ENCODE measurements around the gene CLMN. TPM values are rescaled to one million over a fixed set of nuclear protein-coding genes. Genes with fewer than 3 reads are reported as not detected.

The CLMN gene
- total RNA-seq, 1 experiment from 2014 or later: 33.4 TPM

- no TSS peak for BruUV-seq (replicated peaks)
- H4K20me1 ChIP-seq (ENCODE audit: insufficient read depth): no peaks in the 10 kb centered on the region
Observed at GRCh38 chr14:95225251-95225887, 94.3 kb downstream of the CLMN start.

GRCh38 chr14:95222870-95223398, 96.8 kb downstream of the CLMN start:
- Histone ChIP-seq H3K27ac (ENCODE audit: low read depth, low read length) (no peak overlapping the region), H3K36me3 (ENCODE audit: control insufficient read depth in 1 of 2, insufficient read depth in 2 of 2, low read length in 2 of 2) (no peaks in the 10 kb centered on the region), H4K20me1 (ENCODE audit: insufficient read depth) (no peaks in the 10 kb centered on the region), H3K9me2 (ENCODE audit: insufficient read depth) (no peaks in the 10 kb centered on the region), H3K9ac (ENCODE audit: low read length) (no peak overlapping the region), H3K4me2 (ENCODE audit: low read length) (no peak overlapping the region), H3K4me1 (ENCODE audit: control insufficient read depth in 1 of 2, insufficient read depth in 2 of 2, low read length in 2 of 2) (no peaks in the 10 kb centered on the region; a peak in 1 of 4 replicates), H3K9me3 (ENCODE audit: control insufficient read depth in 1 of 2, insufficient read depth in 1 of 2, low read depth in 1 of 2, low read length in 2 of 2) (no peaks in the 10 kb centered on the region), H2AFZ (ENCODE audit: low read depth, low read length, poor library complexity, severe bottlenecking) (no peak overlapping the region), H3K79me2 (ENCODE audit: insufficient read depth, low read length) (no peaks in the 10 kb centered on the region), H3K27me3 (ENCODE audit: insufficient read depth, low read length) (no peaks in the 10 kb centered on the region), H3K4me3 (replicated peaks in 1 of 2; ENCODE audit: low read depth in 1 of 2, low read length in 2 of 2) (no peak overlapping the region)
- ATAC-seq (no peak), DNase-seq (ENCODE audit: low read depth, low spot score) (no peak)
- intact Hi-C loops (cut with micrococcal nuclease): no loop called here
- POLR2A ChIA-PET: no interaction called here
- RAD21 ChIA-PET (ENCODE audit: low non-redundant PET in 1 of 2, low total read pairs in 2 of 2, uncharacterized antibody in 2 of 2, unreplicated experiment in 2 of 2): no interaction called here
- CTCF ChIA-PET: no interaction called here
- BruUV-seq (replicated peaks): no TSS peak
- TF ChIP-seq POLR2AphosphoS5 (IDR thresholded peaks at IDR 0.05; ENCODE audit: low read depth, low read length) (no peak), JUND (IDR thresholded peaks at IDR 0.05) (no peak), SP1 (IDR thresholded peaks at IDR 0.05; ENCODE audit: low read depth) (no peak), CBX3 (IDR thresholded peaks at IDR 0.05; ENCODE audit: low read depth) (no peak), ZNF274 (IDR thresholded peaks at IDR 0.05; ENCODE audit: low read depth, low read length) (no peak), EZH2 (IDR thresholded peaks at IDR 0.05) (no peak), ATF3 (IDR thresholded peaks at IDR 0.05) (no peak), CTCF (IDR thresholded peaks at IDR 0.05 in 2 of 3, conservative IDR thresholded peaks at IDR 0.05 in 1 of 3; ENCODE audit: borderline replicate concordance in 1 of 3, insufficient read depth in 1 of 3, low read depth in 2 of 3, low read length in 2 of 3) (no peak), SIN3A (IDR thresholded peaks at IDR 0.05; ENCODE audit: low read depth) (no peak), ELF1 (IDR thresholded peaks at IDR 0.05; ENCODE audit: borderline replicate concordance, low read depth) (no peak), ZBTB33 (IDR thresholded peaks at IDR 0.05; ENCODE audit: extremely low read depth, insufficient replicate concordance, low read length) (no peak), FOSL1 (IDR thresholded peaks at IDR 0.05; ENCODE audit: low read depth) (no peak), YY1 (IDR thresholded peaks at IDR 0.05; ENCODE audit: extremely low read depth, insufficient replicate concordance, low read depth, low read length) (no peak)

More at GRCh38 chr14:95225251-95225887, 94.3 kb downstream of the CLMN start:
- TF ChIP-seq EZH2 (IDR thresholded peaks at IDR 0.05): no peak
- no peak for TF ChIP-seq POLR2A (IDR thresholded peaks at IDR 0.05; ENCODE audit: borderline replicate concordance, extremely low read depth, insufficient read depth, insufficient read length)
- TF ChIP-seq ZFX (IDR thresholded peaks at IDR 0.05): no peak
- TF ChIP-seq CBX3 (IDR thresholded peaks at IDR 0.05; ENCODE audit: low read depth): no peak
- no peak for TF ChIP-seq POLR2AphosphoS5 (IDR thresholded peaks at IDR 0.05; ENCODE audit: low read depth, low read length)
- TF ChIP-seq YY1 (IDR thresholded peaks at IDR 0.05; ENCODE audit: extremely low read depth, insufficient replicate concordance, low read depth, low read length): no peak
- no peak for TF ChIP-seq MAX (IDR thresholded peaks at IDR 0.05)
- no peaks in the 10 kb centered on the region for H3K27me3 ChIP-seq (ENCODE audit: insufficient read depth, low read length)
- no peaks in the 10 kb centered on the region; a peak in 1 of 4 replicates for H3K4me1 ChIP-seq (ENCODE audit: control insufficient read depth in 1 of 2, insufficient read depth in 2 of 2, low read length in 2 of 2)
- H3K9ac ChIP-seq (ENCODE audit: low read length): no peak overlapping the region
- no peak overlapping the region for H2AFZ ChIP-seq (ENCODE audit: low read depth, low read length, poor library complexity, severe bottlenecking)
- H3K36me3 ChIP-seq (ENCODE audit: control insufficient read depth in 1 of 2, insufficient read depth in 2 of 2, low read length in 2 of 2): no peaks in the 10 kb centered on the region
- ChIA-PET CTCF (no interaction called here), RAD21 (ENCODE audit: low non-redundant PET in 1 of 2, low total read pairs in 2 of 2, uncharacterized antibody in 2 of 2, unreplicated experiment in 2 of 2) (no interaction called here), POLR2A (no interaction called here)
- no peaks in the 10 kb centered on the region for H3K9me3 ChIP-seq (ENCODE audit: control insufficient read depth in 1 of 2, insufficient read depth in 1 of 2, low read depth in 1 of 2, low read length in 2 of 2)
- no peaks in the 10 kb centered on the region for H3K9me2 ChIP-seq (ENCODE audit: insufficient read depth)
- intact Hi-C loops (cut with micrococcal nuclease): no loop called here
- no peak overlapping the region for H3K27ac ChIP-seq (ENCODE audit: low read depth, low read length)
- no peak overlapping the region for H3K4me2 ChIP-seq (ENCODE audit: low read length)
- no peak overlapping the region for H3K4me3 ChIP-seq (replicated peaks in 1 of 2; ENCODE audit: low read depth in 1 of 2, low read length in 2 of 2)
- ATAC-seq: no peak
- DNase-seq (ENCODE audit: low read depth, low spot score): no peak
- no peaks in the 10 kb centered on the region for H3K79me2 ChIP-seq (ENCODE audit: insufficient read depth, low read length)
